ENCODE measurements around the gene STK40.

The STK40 gene

GRCh38 chr1:36397378-36398230, 11.9 kb upstream of the STK40 start, which contains the start of gene LSM10:
LSM10 (minus strand) TSS chr1:36397908; CDS start chr1:36394129, 3,779 bp downstream.
- DNase-seq, result peak; percentile 71 to 90

GRCh38 chr1:36397083-36397377, 11.3 kb upstream of the STK40 start:
- DNase-seq, result no peak

GRCh38 chr1:36396359-36396758, 10.6 kb upstream of the STK40 start:
- DNase-seq, result no peak

GRCh38 chr1:36393686-36394085, 8.0 kb upstream of the STK40 start:
- DNase-seq, result no peak

GRCh38 chr1:36392836-36393235, 7.1 kb upstream of the STK40 start:
- DNase-seq, result no peak

- DNase-seq, result no peak
Measured at GRCh38 chr1:36391271-36391670, 5.5 kb upstream of the STK40 start.

- DNase-seq, result no peak
Measured at GRCh38 chr1:36390411-36390810, 4.7 kb upstream of the STK40 start.

GRCh38 chr1:36389999-36390398, 4.3 kb upstream of the STK40 start:
- no peak for DNase-seq

GRCh38 chr1:36389261-36389660, 3.5 kb upstream of the STK40 start:
- no peak for DNase-seq

- DNase-seq, result no peak
Measured at GRCh38 chr1:36387141-36387949, 1.6 kb upstream of the STK40 start.

GRCh38 chr1:36386265-36387140, 779 bp upstream of the STK40 start:
- peak; percentile 98 for DNase-seq

GRCh38 chr1:36384542-36385409, 948 bp downstream of the STK40 start:
- peak; percentile 43 to 48 for DNase-seq

GRCh38 chr1:36383240-36383639, 2.5 kb downstream of the STK40 start:
- DNase-seq, result no peak

- DNase-seq, result no peak
Measured at GRCh38 chr1:36382669-36383068, 3.1 kb downstream of the STK40 start.

GRCh38 chr1:36382231-36382630, 3.5 kb downstream of the STK40 start:
- no peak for DNase-seq

GRCh38 chr1:36381405-36381804, 4.3 kb downstream of the STK40 start:
- no peak for DNase-seq

- DNase-seq, result no peak
Measured at GRCh38 chr1:36380782-36381181, 4.9 kb downstream of the STK40 start.

GRCh38 chr1:36380143-36380619, 5.5 kb downstream of the STK40 start:
- no peak for DNase-seq

- no peak for DNase-seq
Measured at GRCh38 chr1:36377791-36378492, 7.8 kb downstream of the STK40 start.

GRCh38 chr1:36372617-36373016, 13.1 kb downstream of the STK40 start:
- DNase-seq, result no peak
